ENCODE data around the gene CD59. TPM values are rescaled to one million over a fixed set of nuclear protein-coding genes. Genes with fewer than 3 reads are reported as not detected.
A peak's percentile ranks its signal among the peaks of the same experiment; 100 is the strongest.

The CD59 gene
- total RNA-seq, 4 donors from 2014 or later, result 327 to 685 (median 490) TPM

DNA sequence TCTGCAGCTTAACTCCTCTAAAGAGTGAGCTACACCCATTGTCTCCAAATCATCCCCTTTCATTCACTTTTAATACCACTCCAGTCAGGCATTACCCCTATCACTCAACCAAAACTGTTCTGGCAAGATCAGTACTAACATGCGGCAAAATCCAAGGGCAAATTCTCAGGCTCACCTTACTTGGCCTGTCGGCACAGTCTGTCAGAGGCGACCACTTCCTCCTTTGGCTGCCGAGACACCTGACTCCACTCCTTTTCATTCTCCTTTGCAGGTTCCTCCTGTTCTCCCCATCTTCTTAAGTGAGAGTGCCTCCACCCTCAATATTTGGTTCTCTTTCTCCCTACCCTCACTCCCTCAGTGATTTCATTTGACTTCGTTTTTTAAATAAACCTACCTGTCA, 39.8 kb downstream of the CD59 start:
- DNase-seq (ENCODE audit: low spot score) (no peak), ATAC-seq (ENCODE audit: low FRiP score) (no peak)
- TF ChIP-seq, protein P1, sequence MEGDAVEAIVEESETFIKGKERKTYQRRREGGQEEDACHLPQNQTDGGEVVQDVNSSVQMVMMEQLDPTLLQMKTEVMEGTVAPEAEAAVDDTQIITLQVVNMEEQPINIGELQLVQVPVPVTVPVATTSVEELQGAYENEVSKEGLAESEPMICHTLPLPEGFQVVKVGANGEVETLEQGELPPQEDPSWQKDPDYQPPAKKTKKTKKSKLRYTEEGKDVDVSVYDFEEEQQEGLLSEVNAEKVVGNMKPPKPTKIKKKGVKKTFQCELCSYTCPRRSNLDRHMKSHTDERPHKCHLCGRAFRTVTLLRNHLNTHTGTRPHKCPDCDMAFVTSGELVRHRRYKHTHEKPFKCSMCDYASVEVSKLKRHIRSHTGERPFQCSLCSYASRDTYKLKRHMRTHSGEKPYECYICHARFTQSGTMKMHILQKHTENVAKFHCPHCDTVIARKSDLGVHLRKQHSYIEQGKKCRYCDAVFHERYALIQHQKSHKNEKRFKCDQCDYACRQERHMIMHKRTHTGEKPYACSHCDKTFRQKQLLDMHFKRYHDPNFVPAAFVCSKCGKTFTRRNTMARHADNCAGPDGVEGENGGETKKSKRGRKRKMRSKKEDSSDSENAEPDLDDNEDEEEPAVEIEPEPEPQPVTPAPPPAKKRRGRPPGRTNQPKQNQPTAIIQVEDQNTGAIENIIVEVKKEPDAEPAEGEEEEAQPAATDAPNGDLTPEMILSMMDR (IDR thresholded peaks at IDR 0.05), result no peak

DNA sequence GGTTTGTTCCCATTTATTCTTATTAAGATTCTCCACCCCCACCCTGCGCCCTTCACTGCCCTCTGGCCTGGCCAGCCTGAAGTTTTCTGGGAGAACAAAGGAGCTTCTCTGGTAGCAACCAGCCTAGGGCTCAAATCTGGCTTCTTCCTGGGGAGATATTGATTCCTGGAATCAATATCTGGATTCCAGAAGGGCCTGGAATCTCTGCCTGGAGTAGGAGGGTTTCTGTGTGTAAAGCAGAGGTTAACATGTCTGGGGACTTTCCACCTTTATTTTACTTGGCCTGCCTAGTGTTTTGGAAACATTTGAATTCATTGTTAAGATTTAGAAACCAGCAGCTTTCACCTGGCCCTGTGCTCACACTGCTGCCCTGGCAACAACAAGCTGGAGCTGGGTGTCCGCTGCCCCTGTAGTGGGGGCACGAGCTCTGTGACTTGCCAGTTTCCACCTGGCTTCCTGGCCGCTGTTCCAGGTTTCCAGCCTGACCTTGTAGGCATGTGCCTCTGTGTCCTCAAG, 41.1 kb downstream of the CD59 start:
- ATAC-seq (ENCODE audit: low FRiP score) (no peak), DNase-seq (ENCODE audit: low spot score) (no peak)
- TF ChIP-seq, protein P1 (IDR thresholded peaks at IDR 0.05), result no peak

DNA sequence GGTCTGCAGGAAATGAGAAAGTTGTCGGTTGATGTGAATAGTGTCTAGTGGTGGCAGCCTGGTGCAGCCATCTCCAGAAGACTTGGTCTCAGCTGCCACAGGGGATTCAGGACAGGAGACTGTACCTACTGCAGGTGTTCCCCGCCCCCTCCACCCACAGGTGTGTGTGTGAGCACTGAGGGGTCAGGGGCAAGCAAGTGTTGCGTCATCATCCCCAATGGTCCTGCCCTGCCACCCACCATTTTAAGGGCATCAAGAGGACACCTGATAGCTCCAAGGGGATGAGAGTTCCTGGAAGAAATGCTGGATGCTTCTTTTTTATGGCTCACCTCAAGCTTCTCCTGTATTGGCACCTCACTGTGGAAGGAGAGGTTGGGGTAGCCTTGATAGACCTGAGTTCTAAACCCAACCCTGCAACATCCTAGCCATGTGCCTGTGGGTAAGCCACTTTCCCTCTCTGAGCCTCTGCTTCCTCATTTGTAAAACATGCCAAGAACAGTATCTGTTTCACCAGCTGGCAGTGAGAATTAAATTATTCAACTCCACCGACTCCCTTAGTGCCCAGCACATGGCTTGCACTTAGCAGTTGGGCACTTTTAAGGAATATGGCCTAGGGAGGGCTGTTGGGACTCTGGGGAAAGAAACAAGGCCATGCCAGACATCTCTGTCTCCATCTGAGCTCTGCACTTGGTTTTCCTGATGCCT, 41.7 kb downstream of the CD59 start:
- TF ChIP-seq, protein P1 (IDR thresholded peaks at IDR 0.05), result no peak
- DNase-seq (ENCODE audit: low spot score) (no peak), ATAC-seq (ENCODE audit: low FRiP score) (no peak)

DNA sequence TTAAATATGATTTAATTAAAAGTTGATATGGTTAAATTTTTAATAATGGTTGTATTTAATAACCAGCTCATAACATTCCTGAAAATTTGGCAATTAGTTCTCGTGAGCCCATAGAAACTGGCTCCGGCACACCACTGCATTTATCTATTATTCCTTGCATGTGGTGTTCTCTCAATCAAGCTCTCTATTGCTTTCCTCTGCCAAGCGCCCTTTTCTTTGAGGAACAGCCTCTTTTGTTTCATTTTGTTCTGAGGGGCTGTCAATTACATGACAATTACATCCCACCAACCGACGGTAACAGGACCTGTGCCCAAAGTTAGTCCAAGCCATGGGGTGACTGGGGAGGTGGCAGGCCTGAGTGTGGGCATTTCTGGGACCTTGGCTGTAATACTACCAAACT, 43.7 kb downstream of the CD59 start:
- no peak for DNase-seq (ENCODE audit: low spot score)
- TF ChIP-seq, protein P1 (IDR thresholded peaks at IDR 0.05), result no peak
- ATAC-seq (ENCODE audit: low FRiP score), result no peak

DNA sequence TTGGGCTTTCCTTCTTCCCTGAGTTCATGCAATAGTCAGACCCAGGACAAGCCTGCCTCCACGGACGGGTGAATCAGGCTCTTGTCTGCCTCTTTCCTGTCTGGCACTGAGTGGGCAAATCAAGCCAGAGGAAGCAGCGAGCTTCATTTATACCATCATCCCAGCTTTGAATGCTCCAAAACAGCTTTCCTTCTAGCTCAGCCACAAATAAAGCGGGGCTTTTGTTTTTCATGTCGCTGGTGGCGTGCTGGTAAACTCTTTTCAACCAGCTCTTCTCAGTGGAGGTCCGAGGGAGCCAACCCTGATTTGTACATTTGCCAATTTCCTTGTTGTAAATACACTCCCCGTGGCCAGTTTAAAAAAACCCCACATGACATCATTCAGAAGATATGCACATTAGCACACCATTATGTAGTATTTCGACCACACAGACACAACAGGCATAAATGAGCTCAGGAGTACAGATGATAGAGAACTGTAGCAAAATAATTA, 44.2 kb downstream of the CD59 start:
- peak; percentile 85 for ATAC-seq (ENCODE audit: low FRiP score)
- TF ChIP-seq, protein P1 (IDR thresholded peaks at IDR 0.05), result no peak
- DNase-seq (ENCODE audit: low spot score), result no peak

DNA sequence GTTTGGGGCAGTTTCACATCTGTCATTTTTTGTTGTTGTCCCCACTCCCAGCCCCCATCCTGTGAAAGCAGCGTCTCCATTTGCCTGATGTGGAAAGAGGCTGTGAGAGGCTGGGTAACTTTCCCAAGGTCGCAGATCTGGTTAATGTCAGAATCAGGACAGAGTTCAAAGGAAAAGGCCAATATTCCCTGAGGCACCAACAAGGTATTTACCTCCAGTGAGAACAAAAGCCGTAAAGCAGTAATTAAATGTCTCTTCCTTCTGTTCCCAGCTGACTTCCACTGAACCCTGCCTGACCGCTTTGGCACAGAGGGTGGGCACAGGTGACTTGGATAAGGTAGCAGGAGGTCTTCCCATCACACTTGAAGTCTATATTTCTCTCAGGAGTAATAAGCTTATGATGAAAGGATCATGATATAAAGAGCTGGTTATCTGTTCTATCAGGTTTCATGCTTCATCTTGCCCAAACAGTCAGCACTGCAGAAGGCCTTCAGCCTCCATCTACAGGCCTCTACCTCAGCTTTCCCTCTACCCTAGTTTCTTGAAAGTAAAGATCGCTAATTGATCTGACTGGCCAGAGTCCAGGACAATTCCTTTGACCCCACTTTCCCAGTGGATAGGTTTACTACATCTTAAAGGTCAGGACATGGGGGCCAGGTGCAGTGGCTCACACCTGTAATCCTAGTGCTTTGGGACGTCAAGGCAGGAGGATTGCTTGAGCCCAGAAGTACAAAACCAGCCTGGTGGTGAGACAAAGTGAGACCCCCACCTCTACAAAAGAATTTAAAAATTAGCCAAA, 45.0 kb downstream of the CD59 start:
- TF ChIP-seq, protein P1 (IDR thresholded peaks at IDR 0.05), result no peak
- DNase-seq (ENCODE audit: low spot score) (no peak), ATAC-seq (ENCODE audit: low FRiP score) (no peak)

All from omental fat pad (tissue), 4 donors.